ENCODE data around the gene LMF2.

LMF2 gene

GRCh38 chr22:50481045-50481439, 26.5 kb downstream of the LMF2 start:
- no peak for DNase-seq

- DNase-seq = no peak
These were observed 27.8 kb downstream of the LMF2 start for GRCh38 chr22:50479721-50480120.

GRCh38 chr22:50477923-50478322, 29.6 kb downstream of the LMF2 start:
- DNase-seq = no peak

GRCh38 chr22:50476868-50477267, 30.6 kb downstream of the LMF2 start:
- DNase-seq = no peak

- DNase-seq = no peak
These were observed 31.9 kb downstream of the LMF2 start for GRCh38 chr22:50475652-50476002.

- DNase-seq = peak; percentile 93
These were observed 32.5 kb downstream of the LMF2 start, which contains the start of gene SBF1 for GRCh38 chr22:50474710-50475651. SBF1 (minus strand) TSS chr22:50475035; CDS start chr22:50474840, 195 bp downstream.

GRCh38 chr22:50473855-50474671, 33.4 kb downstream of the LMF2 start:
- peak; percentile 68 for DNase-seq

- peak; percentile 68 for DNase-seq
These were observed 34.4 kb downstream of the LMF2 start for GRCh38 chr22:50473088-50473487.

- DNase-seq = no peak
These were observed 35.5 kb downstream of the LMF2 start for GRCh38 chr22:50471962-50472361.

- DNase-seq = no peak
These were observed 36.2 kb downstream of the LMF2 start for GRCh38 chr22:50471197-50471847.

- peak; percentile 41 for DNase-seq
These were observed 37.0 kb downstream of the LMF2 start for GRCh38 chr22:50470491-50470890.

GRCh38 chr22:50469377-50470305, 37.9 kb downstream of the LMF2 start:
- peak; percentile 95 for DNase-seq

GRCh38 chr22:50468626-50469025, 38.9 kb downstream of the LMF2 start:
- DNase-seq = no peak

GRCh38 chr22:50467773-50468440, 39.6 kb downstream of the LMF2 start:
- DNase-seq = no peak

GRCh38 chr22:50467341-50467740, 40.2 kb downstream of the LMF2 start:
- DNase-seq = no peak

GRCh38 chr22:50465066-50465930, 42.2 kb downstream of the LMF2 start:
- DNase-seq = no peak

- no peak for DNase-seq
These were observed 43.1 kb downstream of the LMF2 start for GRCh38 chr22:50464451-50464850.

- DNase-seq = no peak
These were observed 44.2 kb downstream of the LMF2 start for GRCh38 chr22:50463188-50463900.

GRCh38 chr22:50461979-50462540, 45.4 kb downstream of the LMF2 start:
- no peak for DNase-seq
